Esophagus muscularis mucosa (tissue), 3 donors: ENCODE measurements around the gene GNAO1.

Experiments used
- POLR2AphosphoS5 ChIP-seq, 2 donors: sonication (generic); formaldehyde crosslinking; IDR thresholded peaks; one replicate each; pipeline ENCODE4 v1.6.1; 2017; ENCODE audit warnings: antibody characterized with exemption in 2 of 2
- TF ChIP-seq, protein P1 (sequence below), 3 experiments: fragments of 200-600 bp in 2 of 3; fragments of 450-650 bp in 1 of 3; sonication (generic) in 2 of 3; IDR thresholded peaks; one replicate each; pipeline ENCODE4 v1.5.1; 2017 to 2019; ENCODE audit warnings: antibody characterized with exemption in 3 of 3, mild to moderate bottlenecking in 2 of 3, moderate library complexity in 1 of 3

DNA sequence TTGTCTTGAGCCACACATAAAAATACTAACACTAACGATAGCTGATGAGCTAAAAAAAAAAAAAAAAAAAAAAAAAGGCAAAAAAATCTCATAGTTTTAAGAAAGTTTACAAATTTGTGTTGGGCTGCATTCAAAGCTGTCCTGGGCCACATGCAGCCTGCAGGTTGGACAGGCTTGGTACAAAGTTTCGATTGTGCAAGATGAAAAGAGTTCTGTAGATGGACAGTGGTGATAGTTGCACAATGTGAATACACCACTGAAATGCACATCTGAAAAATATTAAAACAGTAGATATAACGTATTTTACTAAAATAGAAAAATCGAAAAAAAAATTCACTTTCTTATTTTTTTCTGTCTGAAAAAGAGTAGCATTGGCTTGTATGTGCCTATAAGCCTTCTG lies 191.2 kb downstream of the GNAO1 start:
- TF ChIP-seq, protein P1, sequence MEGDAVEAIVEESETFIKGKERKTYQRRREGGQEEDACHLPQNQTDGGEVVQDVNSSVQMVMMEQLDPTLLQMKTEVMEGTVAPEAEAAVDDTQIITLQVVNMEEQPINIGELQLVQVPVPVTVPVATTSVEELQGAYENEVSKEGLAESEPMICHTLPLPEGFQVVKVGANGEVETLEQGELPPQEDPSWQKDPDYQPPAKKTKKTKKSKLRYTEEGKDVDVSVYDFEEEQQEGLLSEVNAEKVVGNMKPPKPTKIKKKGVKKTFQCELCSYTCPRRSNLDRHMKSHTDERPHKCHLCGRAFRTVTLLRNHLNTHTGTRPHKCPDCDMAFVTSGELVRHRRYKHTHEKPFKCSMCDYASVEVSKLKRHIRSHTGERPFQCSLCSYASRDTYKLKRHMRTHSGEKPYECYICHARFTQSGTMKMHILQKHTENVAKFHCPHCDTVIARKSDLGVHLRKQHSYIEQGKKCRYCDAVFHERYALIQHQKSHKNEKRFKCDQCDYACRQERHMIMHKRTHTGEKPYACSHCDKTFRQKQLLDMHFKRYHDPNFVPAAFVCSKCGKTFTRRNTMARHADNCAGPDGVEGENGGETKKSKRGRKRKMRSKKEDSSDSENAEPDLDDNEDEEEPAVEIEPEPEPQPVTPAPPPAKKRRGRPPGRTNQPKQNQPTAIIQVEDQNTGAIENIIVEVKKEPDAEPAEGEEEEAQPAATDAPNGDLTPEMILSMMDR (IDR thresholded peaks at IDR 0.05): no peak
- no peak for TF ChIP-seq POLR2AphosphoS5 (IDR thresholded peaks at IDR 0.05)
